ENCODE measurements around the gene RPL7L1.
A peak's percentile ranks its signal among the peaks of the same experiment; 100 is the strongest.
"Not testable (repeated sequence)": the region's sequence is repeated elsewhere in the genome, so short reads cannot be mapped to it uniquely, and the experiment has no call there.

Gene RPL7L1

GRCh38 chr6:42879372-42880239 lies at the start of gene RPL7L1:
RPL7L1 (plus strand) TSS chr6:42879616; CDS start chr6:42879911, 295 bp downstream.
- DNase-seq = peak; percentile 80

- no peak for DNase-seq
Measured at GRCh38 chr6:42831237-42831636, 48.2 kb upstream of the RPL7L1 start.

GRCh38 chr6:42834056-42834455 lies 45.4 kb upstream of the RPL7L1 start:
- DNase-seq = no peak

GRCh38 chr6:42841844-42842584 lies 37.4 kb upstream of the RPL7L1 start:
- no peak for DNase-seq

GRCh38 chr6:42845327-42845694 lies 34.1 kb upstream of the RPL7L1 start:
- DNase-seq = no peak

- DNase-seq = no peak
Measured at GRCh38 chr6:42846505-42846904, 32.9 kb upstream of the RPL7L1 start.

- DNase-seq = no peak
Measured at GRCh38 chr6:42848700-42849099, 30.7 kb upstream of the RPL7L1 start.

GRCh38 chr6:42851599-42851998 lies 27.8 kb upstream of the RPL7L1 start:
- no peak for DNase-seq

GRCh38 chr6:42860036-42860435 lies 19.4 kb upstream of the RPL7L1 start:
- DNase-seq = no peak

- DNase-seq = no peak
Measured at GRCh38 chr6:42860481-42860880, 18.9 kb upstream of the RPL7L1 start.

GRCh38 chr6:42864602-42865001 lies 14.8 kb upstream of the RPL7L1 start:
- no peak for DNase-seq

GRCh38 chr6:42870145-42870936 lies 9.1 kb upstream of the RPL7L1 start:
- no peak for DNase-seq

- no peak for DNase-seq
Measured at GRCh38 chr6:42871711-42872110, 7.7 kb upstream of the RPL7L1 start.

- peak; percentile 0 for DNase-seq
Measured at GRCh38 chr6:42873313-42873712, 6.1 kb upstream of the RPL7L1 start.

GRCh38 chr6:42877695-42878094 lies 1.7 kb upstream of the RPL7L1 start:
- no peak for DNase-seq

GRCh38 chr6:42880240-42880817 lies 913 bp downstream of the RPL7L1 start:
- not testable (repeated sequence) for DNase-seq

- not testable (repeated sequence) for DNase-seq
Measured at GRCh38 chr6:42880871-42881270, 1.5 kb downstream of the RPL7L1 start.

- no peak for DNase-seq
Measured at GRCh38 chr6:42885702-42886101, 6.3 kb downstream of the RPL7L1 start.

- DNase-seq = not testable (repeated sequence)
Measured at GRCh38 chr6:42888201-42888600, 8.8 kb downstream of the RPL7L1 start.

GRCh38 chr6:42889815-42890214 lies 10.4 kb downstream of the RPL7L1 start:
- no peak for DNase-seq

GRCh38 chr6:42890311-42891198 lies 11.1 kb downstream of the RPL7L1 start:
- peak; percentile 77 for DNase-seq

- DNase-seq = no peak
Measured at GRCh38 chr6:42891199-42891722, 11.8 kb downstream of the RPL7L1 start.

All from GDM1 (cell line).